HG02870 (cell line): Measurements from ENCODE around the gene GLB1L2.
A peak's percentile ranks its signal among the peaks of the same experiment; 100 is the strongest.

Experiments used
- ATAC-seq: cut with Tn5 transposase; IDR thresholded peaks from one replicate; pipeline ENCODE4 v1.9.1; 2021; ENCODE audit warnings: mild to moderate bottlenecking, moderate library complexity; ENCODE audit not compliant: unreplicated experiment

GLB1L2 gene

DNA sequence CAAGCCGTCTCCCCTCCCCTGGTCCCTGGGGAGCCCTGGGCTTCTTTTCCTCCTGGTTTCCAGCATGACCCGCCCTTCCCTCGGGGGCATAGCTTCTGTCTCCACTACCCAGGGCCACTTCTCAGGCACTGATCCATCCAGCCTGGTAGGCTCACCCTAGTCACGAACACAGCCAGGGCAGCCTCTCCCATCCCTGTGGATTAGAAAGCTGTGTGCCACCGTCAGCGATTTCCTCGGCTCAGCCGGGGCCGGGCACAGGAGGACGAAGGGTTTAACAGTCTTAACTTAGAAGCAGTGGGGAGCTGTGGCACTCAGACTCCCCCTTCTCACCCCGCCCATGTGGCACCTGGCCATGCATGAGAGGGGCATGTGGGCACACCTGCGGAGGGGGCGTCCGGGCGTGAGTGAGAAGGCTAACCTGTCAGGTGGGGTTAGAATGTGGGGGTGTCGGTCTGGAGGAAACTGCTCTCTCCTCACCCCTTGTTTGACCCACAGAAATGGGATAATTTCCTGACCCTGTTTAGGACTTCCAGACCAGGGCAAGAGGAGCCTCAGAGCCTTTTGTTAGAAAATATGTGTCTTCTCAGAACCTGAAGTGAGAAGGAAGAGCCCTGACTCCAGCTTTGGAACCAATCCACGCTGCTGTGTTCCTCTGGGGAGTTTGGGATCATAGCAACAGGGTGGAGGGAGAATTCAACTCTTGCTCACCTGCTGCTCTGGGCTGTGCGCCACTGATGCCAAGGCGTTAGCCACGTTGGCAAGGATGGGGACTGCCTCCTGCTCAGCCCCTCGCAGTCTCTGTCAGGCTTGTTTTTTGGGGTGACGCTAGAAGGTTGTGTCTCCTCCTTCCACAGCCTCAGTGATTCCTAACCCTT, 14.6 kb downstream of the GLB1L2 start:
- ATAC-seq: no peak

DNA sequence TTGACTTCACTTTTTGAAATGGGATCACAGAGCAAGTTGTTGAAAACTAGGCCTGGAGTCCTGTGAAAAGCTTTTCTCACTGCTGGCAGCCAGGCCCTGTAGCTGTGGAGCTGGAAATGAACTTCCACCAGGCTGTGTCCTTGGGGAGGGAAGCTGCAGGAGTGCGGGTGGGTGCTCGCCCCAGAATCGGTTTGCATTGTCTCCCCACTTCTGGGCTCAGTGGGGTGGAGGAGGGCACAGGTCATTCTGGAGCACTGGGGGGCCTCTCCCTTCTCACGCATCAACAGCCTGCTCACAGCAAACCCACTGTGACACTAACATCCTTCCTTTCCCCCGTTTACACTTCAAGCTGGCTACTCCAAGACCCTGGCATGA, 15.2 kb downstream of the GLB1L2 start:
- ATAC-seq: no peak

DNA sequence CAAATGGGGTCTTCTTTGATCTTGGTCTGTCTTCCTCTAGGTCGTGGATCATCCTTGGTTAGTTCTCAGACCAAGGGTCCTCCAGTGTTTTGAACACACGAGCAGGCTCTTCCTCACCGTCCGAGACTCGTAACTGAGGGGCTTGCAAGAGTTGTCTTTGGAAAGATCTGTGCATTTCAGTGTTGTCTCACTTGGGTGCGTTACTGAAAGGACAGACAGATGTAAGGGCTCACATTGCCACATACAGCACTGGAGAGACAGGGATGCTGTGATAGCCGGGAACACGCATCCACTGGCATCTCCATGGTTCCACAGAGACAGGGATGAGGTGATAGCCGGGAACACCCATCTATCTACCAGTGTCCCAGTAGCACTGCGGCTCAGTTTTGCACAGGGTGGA, 15.7 kb downstream of the GLB1L2 start:
- ATAC-seq: no peak

- peak; percentile 42 for ATAC-seq
These were observed 17.5 kb downstream of the GLB1L2 start for GRCh38 chr11:134349109-134349801.

- no peak for ATAC-seq
These were observed 18.1 kb downstream of the GLB1L2 start for GRCh38 chr11:134349802-134350355.

GRCh38 chr11:134350381-134350780, 18.6 kb downstream of the GLB1L2 start:
- peak; percentile 79 for ATAC-seq

DNA sequence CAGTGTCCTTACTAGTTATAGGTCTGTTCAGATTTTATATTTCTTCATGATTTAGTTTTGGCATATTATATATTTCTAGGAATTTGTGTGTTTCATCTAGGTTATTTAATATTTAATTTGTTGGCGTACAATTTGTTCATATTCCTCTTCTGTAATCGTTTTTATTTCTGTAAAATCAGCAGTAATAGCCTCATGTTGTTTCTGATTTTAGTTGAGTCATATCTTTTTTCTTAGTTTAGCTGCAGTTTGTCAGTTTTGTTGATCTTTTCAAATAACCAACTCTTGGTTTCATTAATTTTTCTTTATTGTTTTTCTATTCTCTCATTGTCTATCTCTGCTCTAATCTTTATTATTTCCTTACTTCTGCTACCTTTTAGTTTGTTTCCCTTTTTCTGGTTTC, 20.3 kb downstream of the GLB1L2 start:
- no peak for ATAC-seq

GRCh38 chr11:134355136-134355535, 23.3 kb downstream of the GLB1L2 start:
- ATAC-seq: no peak

DNA sequence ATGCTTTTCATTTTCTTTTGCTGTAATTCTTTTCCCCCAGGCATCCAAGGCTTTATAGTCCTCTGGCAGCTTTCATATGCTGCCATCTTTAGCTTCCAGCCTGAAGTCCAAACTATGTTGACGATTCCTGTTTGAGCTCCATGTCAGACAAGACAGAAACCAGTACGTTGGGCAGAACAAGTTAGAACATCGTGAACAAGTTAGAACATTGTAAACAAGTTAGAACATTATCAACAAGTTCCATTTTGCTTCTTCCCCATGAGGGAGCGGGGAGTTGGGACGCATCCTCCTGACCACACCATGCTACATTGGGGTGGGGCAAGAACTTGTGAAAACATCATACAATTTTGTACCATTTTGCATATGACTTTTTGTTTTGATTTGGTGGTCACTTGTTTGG, 23.9 kb downstream of the GLB1L2 start:
- no peak for ATAC-seq

GRCh38 chr11:134356656-134357544, 25.1 kb downstream of the GLB1L2 start:
- ATAC-seq: no peak

DNA sequence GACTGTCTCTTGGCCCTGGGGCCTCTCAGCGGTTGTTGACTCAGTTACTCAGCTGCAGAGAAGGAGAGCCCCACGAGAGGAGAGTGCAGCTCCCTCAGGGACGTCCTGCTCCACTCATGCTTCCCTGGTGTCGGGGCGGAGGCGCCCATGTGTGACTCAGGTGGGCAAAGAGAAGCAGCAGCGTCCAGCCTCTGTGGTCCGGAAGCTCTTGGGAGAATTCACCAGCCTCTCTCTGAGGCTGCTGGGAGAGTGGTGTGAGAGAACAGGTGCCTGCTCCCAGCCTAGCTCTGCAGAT, 25.7 kb downstream of the GLB1L2 start:
- ATAC-seq: no peak

GRCh38 chr11:134358165-134358855, 26.5 kb downstream of the GLB1L2 start:
- ATAC-seq: no peak

DNA sequence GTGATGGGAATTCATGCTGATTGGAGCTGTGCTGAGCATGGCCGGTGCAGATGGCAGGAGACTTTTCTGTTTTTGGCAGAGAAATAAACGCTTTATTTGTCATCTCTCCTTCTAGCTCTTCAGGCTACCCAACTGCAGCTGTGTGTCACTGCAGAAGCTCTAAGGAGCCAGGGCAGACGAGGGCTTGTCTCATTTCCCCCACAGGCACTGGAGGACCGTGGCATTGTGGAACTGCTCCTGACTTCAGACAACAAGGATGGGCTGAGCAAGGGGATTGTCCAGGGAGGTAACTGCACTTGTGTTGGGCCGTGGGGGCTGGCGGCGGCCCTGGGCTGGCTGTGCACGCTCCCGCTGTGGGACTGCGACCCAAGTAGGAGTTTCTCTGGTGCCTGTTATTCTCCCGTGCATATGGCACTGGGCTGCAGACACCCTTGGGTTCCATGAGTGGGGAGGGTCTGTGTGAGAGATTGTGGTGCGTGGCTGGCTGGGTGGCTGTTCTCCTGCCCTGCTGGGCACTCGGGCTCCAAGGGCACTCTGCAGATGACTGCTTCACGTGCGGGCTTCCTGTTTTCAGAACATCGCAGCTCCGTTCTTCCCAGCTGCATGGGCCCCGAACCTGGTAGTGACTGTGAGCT, 27.2 kb downstream of the GLB1L2 start:
- no peak for ATAC-seq

GRCh38 chr11:134359646-134360045, 27.9 kb downstream of the GLB1L2 start:
- ATAC-seq: no peak

- peak; percentile 66 for ATAC-seq
These were observed 28.5 kb downstream of the GLB1L2 start for GRCh38 chr11:134360050-134360835.

- no peak for ATAC-seq
These were observed 29.9 kb downstream of the GLB1L2 start for GRCh38 chr11:134361661-134362060.

DNA sequence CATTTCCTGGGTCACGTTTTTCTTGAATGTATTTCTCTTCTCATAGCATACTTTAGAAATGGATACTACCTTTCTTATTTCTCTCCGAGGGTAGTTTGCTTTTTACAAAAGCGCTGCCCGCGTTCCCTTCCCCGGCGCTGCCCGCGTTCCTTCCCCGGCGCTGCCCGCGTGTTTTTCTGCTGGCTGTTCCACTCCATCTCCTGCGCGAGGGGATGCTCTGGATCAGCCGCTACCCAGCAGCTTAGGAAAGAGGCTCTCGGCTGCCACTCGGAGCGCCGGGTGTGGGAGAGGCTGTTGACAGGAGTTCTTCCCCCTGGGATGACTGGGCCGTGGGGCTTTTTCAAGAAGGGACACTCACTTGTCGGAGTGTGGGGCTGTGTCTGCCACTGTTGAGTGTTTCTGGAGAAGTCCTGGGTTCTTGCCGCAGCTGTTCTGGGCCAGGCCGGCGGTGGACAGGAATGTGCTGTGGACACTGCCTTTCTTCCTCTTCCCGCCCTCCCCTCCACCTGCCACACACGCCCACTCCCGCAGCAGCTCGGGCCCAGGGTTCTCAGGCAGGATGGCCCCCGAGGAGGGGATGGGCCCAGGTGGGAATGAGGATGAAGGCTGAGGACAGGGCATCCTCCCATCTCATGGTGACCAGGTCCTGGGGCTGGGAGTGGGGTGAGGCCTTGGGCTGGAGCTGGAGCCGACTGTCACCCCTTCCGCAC, 30.6 kb downstream of the GLB1L2 start:
- no peak for ATAC-seq

DNA sequence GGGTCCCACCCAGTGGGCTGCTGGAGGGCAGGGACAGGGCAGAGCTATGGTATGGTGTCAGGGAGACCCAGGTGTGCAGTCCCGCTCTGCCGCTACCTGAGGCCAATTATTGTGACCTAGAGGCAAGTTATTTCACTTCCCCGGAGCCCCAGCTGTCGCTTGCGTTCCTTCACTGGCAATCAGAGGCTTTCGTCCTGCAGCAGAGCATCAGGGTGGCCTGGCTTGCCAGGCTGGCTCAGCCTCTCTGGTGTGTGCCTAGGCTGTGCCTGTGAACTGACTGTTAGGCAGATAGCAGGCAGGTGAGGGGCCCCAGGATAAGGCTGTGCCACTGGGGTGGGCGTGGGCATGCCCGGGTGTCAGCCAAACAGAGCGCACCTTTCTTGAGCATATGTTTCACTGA, 31.4 kb downstream of the GLB1L2 start:
- ATAC-seq: no peak

- no peak for ATAC-seq
These were observed 31.8 kb downstream of the GLB1L2 start for GRCh38 chr11:134363592-134363991.
